Measurements from ENCODE around the gene ATP6V0A1.
A peak's percentile ranks its signal among the peaks of the same experiment; 100 is the strongest.

Gene ATP6V0A1

DNA sequence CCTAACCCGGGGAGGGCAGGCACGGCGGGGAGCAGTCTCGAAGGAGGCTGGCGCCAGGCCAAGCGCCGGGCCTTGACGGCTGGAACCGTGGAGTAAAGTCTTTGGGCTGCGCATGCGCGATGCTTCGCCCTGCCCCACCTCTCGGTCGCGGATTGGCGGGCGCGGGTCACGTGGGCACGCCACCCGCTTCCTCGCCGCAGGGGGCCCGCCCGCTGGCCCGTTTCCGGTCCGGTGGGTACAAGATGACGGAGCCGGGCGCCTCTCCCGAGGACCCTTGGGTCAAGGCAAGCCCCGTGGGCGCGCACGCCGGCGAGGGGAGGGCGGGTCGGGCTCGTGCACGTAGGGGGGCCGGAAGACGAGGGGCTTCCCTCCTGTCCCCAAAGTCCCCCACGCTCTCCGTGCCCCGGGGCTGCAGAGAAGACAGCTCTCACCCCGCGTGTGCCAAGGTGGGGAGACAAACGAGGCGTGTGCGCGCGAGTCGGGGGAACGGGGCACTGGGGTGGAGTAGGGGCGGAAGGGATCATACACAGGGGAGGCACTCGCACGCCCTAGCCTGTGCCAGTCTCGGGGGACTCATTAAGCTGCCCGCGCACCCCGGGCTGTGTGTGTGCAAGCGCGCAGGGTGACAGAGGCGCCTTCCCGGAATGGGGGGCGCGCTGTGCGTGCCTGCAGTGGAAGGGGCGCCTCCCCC lies 108.3 kb downstream of the ATP6V0A1 start, which contains the start of gene MLX:
Gene MLX, plus strand, starts transcription at position 218 of the 691 bp plus-strand sequence. Its CDS starts 25 bp downstream, at position 243.
- H3K4me3 ChIP-seq (ENCODE audit: low read depth, low read length), result peak within 1 kb of the TSS; percentile 82
- no peak for TF ChIP-seq CTCF (IDR thresholded peaks at IDR 0.05; ENCODE audit: borderline replicate concordance, insufficient read depth, low read depth, low read length)

- no peak for TF ChIP-seq CTCF (IDR thresholded peaks at IDR 0.05; ENCODE audit: borderline replicate concordance, insufficient read depth, low read depth, low read length)
- H3K4me3 ChIP-seq (ENCODE audit: low read depth, low read length), result no peak overlapping the region
These were observed 109.8 kb downstream of the ATP6V0A1 start for GRCh38 chr17:42568341-42569111.

- no peak overlapping the region for H3K4me3 ChIP-seq (ENCODE audit: low read depth, low read length)
- no peak for TF ChIP-seq CTCF (IDR thresholded peaks at IDR 0.05; ENCODE audit: borderline replicate concordance, insufficient read depth, low read depth, low read length)
These were observed 113.0 kb downstream of the ATP6V0A1 start for GRCh38 chr17:42571435-42572225.
